DOHH2 (cell line): ENCODE measurements around the gene ITPKB.

Experiments
- CTCF ChIP-seq: fragments of 200-600 bp; sonication (generic); IDR thresholded peaks from one replicate; pipeline ENCODE4 v1.5.1; 2014; ENCODE audit warnings: antibody characterized with exemption, mild to moderate bottlenecking, low read depth, low read length; ENCODE audit not compliant: poor library complexity, severe bottlenecking
- EZH2phosphoT487 ChIP-seq: fragments of 200-600 bp; sonication (generic); IDR thresholded peaks from 2 replicates; pipeline ENCODE4 v1.6.1; 2017; ENCODE audit warnings: borderline replicate concordance, mild to moderate bottlenecking, antibody characterized with exemption, low read length, moderate library complexity, mixed read lengths

GRCh38 chr1:226692051-226692792 is 46.9 kb downstream of the ITPKB start:
- no peak for TF ChIP-seq EZH2phosphoT487
- no peak for TF ChIP-seq CTCF
